ENCODE results near the gene NCAM2.

Gene NCAM2

DNA sequence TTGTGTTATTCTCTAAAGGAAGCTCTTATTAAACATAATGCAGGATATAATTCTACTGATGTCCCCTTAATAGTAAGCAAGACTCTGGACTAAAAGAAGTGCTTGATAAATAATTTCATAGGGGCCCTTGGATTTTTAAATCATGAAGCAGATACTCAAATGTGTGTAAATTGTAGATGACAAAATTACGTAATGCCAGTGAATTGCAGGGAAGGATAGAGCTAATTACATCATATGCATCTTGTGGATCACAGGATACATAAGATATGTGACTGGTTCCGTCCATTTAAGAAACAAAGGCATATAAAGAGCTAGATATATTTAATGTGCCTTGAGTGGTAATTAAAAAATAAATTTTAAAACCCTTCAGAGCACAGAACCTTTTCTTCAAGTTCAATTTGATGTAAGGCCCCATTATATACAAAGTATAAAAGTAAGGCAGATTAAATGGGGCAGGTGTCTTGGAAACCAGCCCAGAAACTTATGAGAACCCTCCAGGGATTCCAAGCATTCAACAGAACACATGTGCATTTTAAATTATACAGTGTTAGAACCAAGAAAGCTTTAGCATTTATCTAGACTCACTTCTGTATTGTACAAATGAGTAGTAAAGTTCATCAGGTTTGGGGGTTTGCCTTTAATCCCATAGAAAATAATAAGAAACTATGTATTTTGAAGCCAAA is 190.4 kb downstream of the NCAM2 start:
- no peaks in the 10 kb centered on the region for H3K27me3 ChIP-seq (ENCODE audit: control insufficient read depth, insufficient read depth, low read length)
- H3K36me3 ChIP-seq (ENCODE audit: control insufficient read depth, insufficient read depth, low read length): no peaks in the 10 kb centered on the region
- no peak overlapping the region for H3K9ac ChIP-seq (ENCODE audit: low read depth, low read length)
- H3K4me3 ChIP-seq (ENCODE audit: low read depth, low read length): no peak overlapping the region
- H3K9me3 ChIP-seq (ENCODE audit: control insufficient read depth, insufficient read depth, low read length): no peaks in the 10 kb centered on the region
- no peak overlapping the region for H3K27ac ChIP-seq (ENCODE audit: low read depth, low read length)
- H3K4me1 ChIP-seq (ENCODE audit: control insufficient read depth, insufficient read depth, low read length): no peaks in the 10 kb centered on the region

- H3K4me3 ChIP-seq (ENCODE audit: low read depth, low read length): no peak overlapping the region
- H3K9ac ChIP-seq (ENCODE audit: low read depth, low read length): no peak overlapping the region
Measured at GRCh38 chr21:21195417-21195943, 197.3 kb downstream of the NCAM2 start.

DNA sequence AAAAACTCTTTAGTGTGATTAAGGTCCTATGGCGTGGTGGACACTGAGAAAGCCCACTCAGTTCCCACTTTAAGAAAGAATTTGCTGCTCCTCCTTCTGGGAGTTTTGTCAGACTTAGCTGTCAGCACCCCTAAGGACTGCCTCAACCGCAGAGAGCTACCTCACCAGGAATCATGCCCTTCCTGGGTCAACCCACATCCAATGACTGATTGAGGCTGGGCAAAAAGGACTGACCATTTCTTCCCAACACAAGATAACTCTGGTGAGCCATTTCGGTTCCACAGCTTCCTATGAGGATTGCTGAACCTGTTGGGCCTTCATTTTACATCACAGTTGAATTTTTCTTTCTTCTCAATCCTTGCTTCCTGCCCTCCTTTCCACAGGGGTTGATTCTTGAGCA is 197.9 kb downstream of the NCAM2 start:
- Histone ChIP-seq H3K36me3 (ENCODE audit: control insufficient read depth, insufficient read depth, low read length) (no peaks in the 10 kb centered on the region), H3K4me1 (ENCODE audit: control insufficient read depth, insufficient read depth, low read length) (no peaks in the 10 kb centered on the region), H3K27ac (ENCODE audit: low read depth, low read length) (no peak overlapping the region), H3K4me3 (ENCODE audit: low read depth, low read length) (no peak overlapping the region), H3K9ac (ENCODE audit: low read depth, low read length) (no peak overlapping the region), H3K9me3 (ENCODE audit: control insufficient read depth, insufficient read depth, low read length) (no peaks in the 10 kb centered on the region), H3K27me3 (ENCODE audit: control insufficient read depth, insufficient read depth, low read length) (no peaks in the 10 kb centered on the region)

More at GRCh38 chr21:21195417-21195943, 197.3 kb downstream of the NCAM2 start:
- Histone ChIP-seq H3K27me3 (ENCODE audit: control insufficient read depth, insufficient read depth, low read length) (no peaks in the 10 kb centered on the region), H3K36me3 (ENCODE audit: control insufficient read depth, insufficient read depth, low read length) (no peaks in the 10 kb centered on the region), H3K9me3 (ENCODE audit: control insufficient read depth, insufficient read depth, low read length) (no peaks in the 10 kb centered on the region), H3K4me1 (ENCODE audit: control insufficient read depth, insufficient read depth, low read length) (no peaks in the 10 kb centered on the region), H3K27ac (ENCODE audit: low read depth, low read length) (no peak overlapping the region)

DNA sequence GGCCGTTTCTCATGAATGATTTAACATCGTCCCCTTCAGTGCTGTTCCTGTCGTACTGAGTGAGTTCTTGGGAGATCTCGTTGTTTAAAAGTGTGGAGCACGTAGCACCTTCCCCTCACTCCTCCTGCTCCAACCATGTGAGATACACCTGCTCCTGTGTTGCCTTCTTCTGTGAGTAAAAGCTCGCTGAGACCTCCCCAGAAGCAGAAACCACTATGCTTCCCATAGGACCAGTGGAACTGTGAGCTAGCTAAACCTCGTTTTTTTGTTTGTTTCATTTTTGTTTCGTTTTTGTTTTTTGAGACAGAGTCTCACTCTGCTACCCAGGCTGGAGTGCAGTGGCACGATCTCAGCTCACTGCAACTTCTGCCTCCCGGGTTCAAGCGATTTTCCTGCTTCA is 198.6 kb downstream of the NCAM2 start:
- H3K27me3 ChIP-seq (ENCODE audit: control insufficient read depth, insufficient read depth, low read length): no peaks in the 10 kb centered on the region
- no peaks in the 10 kb centered on the region for H3K4me1 ChIP-seq (ENCODE audit: control insufficient read depth, insufficient read depth, low read length)
- no peak overlapping the region for H3K27ac ChIP-seq (ENCODE audit: low read depth, low read length)
- H3K4me3 ChIP-seq (ENCODE audit: low read depth, low read length): no peak overlapping the region
- no peaks in the 10 kb centered on the region for H3K9me3 ChIP-seq (ENCODE audit: control insufficient read depth, insufficient read depth, low read length)
- no peaks in the 10 kb centered on the region for H3K36me3 ChIP-seq (ENCODE audit: control insufficient read depth, insufficient read depth, low read length)
- no peak overlapping the region for H3K9ac ChIP-seq (ENCODE audit: low read depth, low read length)

DNA sequence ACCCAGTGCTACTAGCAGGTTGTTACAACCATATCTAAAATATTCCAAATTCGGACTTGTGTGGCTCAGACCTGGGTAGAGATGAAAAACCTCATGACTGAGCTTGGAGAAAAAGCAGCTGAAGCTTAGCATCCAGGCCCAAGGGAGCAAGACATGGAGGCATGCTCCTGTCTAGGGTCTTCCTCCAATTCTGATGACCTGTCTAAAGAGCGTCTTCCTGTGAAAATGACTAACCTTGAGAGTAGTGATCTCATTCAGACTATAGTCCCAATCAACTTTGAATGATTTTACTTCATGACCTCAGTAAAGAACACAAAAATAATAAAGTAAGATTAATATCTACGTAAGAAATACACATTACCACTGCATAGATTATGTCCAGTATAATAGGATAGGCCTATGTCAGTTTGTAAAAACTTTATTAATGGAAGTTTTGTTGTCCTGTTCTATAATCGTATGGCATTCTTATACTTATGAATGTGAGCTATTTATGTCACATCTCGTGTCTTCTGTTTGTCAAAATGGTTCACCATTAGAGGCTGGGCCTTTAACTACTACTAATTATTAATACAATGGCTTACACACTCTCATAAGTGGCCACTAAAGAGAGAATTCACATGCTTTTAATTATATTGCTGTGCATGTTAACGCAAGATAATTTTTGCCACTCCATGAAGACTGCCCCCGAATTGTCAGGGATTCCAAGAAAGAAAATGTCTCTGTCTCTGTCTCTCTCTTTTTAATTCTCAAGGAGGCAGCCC is 201.3 kb downstream of the NCAM2 start:
- Histone ChIP-seq H3K27me3 (ENCODE audit: control insufficient read depth, insufficient read depth, low read length) (no peaks in the 10 kb centered on the region), H3K9ac (ENCODE audit: low read depth, low read length) (no peak overlapping the region), H3K27ac (ENCODE audit: low read depth, low read length) (no peak overlapping the region), H3K9me3 (ENCODE audit: control insufficient read depth, insufficient read depth, low read length) (no peaks in the 10 kb centered on the region), H3K4me3 (ENCODE audit: low read depth, low read length) (no peak overlapping the region), H3K4me1 (ENCODE audit: control insufficient read depth, insufficient read depth, low read length) (no peaks in the 10 kb centered on the region), H3K36me3 (ENCODE audit: control insufficient read depth, insufficient read depth, low read length) (no peaks in the 10 kb centered on the region)

- Histone ChIP-seq H3K36me3 (ENCODE audit: control insufficient read depth, insufficient read depth, low read length) (no peaks in the 10 kb centered on the region), H3K4me1 (ENCODE audit: control insufficient read depth, insufficient read depth, low read length) (no peaks in the 10 kb centered on the region), H3K27me3 (ENCODE audit: control insufficient read depth, insufficient read depth, low read length) (no peaks in the 10 kb centered on the region), H3K9ac (ENCODE audit: low read depth, low read length) (no peak overlapping the region), H3K4me3 (ENCODE audit: low read depth, low read length) (no peak overlapping the region), H3K9me3 (ENCODE audit: control insufficient read depth, insufficient read depth, low read length) (no peaks in the 10 kb centered on the region), H3K27ac (ENCODE audit: low read depth, low read length) (no peak overlapping the region)
Measured at GRCh38 chr21:21200103-21200938, 202.1 kb downstream of the NCAM2 start.

DNA sequence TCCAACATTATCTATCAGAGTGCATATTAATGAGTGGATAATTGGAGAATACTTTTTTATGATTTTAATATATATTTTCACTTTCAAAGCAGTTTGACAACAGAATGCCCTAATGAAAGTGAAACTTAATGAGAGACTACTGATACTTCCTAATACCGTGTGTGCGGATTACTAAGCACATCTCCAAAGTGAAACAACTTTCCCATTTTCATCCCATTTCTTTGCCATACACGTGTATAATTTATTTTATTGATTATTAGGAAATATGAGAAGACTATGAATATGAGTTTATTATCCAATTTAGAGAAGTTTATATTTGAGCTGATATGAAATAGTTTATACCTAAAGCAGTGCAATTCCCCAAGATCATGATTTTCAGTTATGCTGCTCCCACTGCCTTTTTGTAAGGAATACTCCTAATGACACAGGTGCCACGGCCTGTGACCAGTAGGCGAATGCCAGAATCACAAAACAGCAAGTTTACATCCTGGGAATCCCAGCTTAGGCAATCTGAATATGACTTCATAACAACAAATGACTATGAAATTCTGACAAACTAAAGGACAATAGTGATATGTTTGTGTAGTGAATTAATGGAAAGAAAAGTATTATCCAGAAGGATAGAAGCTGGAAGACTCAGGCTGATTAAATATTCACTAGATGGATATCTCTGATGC is 202.9 kb downstream of the NCAM2 start:
- Histone ChIP-seq H3K27me3 (ENCODE audit: control insufficient read depth, insufficient read depth, low read length) (no peaks in the 10 kb centered on the region), H3K9me3 (ENCODE audit: control insufficient read depth, insufficient read depth, low read length) (no peaks in the 10 kb centered on the region), H3K27ac (ENCODE audit: low read depth, low read length) (no peak overlapping the region), H3K9ac (ENCODE audit: low read depth, low read length) (no peak overlapping the region), H3K36me3 (ENCODE audit: control insufficient read depth, insufficient read depth, low read length) (no peaks in the 10 kb centered on the region), H3K4me1 (ENCODE audit: control insufficient read depth, insufficient read depth, low read length) (no peaks in the 10 kb centered on the region), H3K4me3 (ENCODE audit: low read depth, low read length) (no peak overlapping the region)

DNA sequence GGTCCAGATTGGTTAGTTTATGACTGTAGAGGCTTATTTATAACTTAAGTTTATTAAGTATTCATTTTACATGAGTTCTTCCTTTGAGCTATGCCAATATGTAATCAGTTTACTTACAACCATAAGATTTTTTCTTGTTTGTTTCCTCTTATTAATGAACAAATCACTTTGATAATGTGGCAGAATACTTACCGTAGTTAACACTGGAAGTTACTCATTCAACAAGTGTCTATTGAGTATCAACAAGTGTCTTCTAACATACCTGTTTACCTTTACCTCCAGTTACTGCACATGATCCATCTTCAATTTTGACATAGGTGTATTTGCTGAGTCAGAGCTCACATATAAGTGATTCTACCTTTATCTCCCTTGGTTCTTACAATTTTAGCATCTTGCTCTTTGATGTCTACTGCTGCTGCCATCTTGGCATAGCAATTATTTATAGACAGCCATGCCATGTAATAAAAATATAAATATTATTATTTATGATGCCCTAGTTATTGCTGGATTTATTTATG is 205.7 kb downstream of the NCAM2 start:
- H3K4me3 ChIP-seq (ENCODE audit: low read depth, low read length): no peak overlapping the region
- no peaks in the 10 kb centered on the region for H3K36me3 ChIP-seq (ENCODE audit: control insufficient read depth, insufficient read depth, low read length)
- H3K9me3 ChIP-seq (ENCODE audit: control insufficient read depth, insufficient read depth, low read length): no peaks in the 10 kb centered on the region
- H3K27me3 ChIP-seq (ENCODE audit: control insufficient read depth, insufficient read depth, low read length): no peaks in the 10 kb centered on the region
- no peak overlapping the region for H3K27ac ChIP-seq (ENCODE audit: low read depth, low read length)
- H3K9ac ChIP-seq (ENCODE audit: low read depth, low read length): no peak overlapping the region
- H3K4me1 ChIP-seq (ENCODE audit: control insufficient read depth, insufficient read depth, low read length): no peaks in the 10 kb centered on the region

DNA sequence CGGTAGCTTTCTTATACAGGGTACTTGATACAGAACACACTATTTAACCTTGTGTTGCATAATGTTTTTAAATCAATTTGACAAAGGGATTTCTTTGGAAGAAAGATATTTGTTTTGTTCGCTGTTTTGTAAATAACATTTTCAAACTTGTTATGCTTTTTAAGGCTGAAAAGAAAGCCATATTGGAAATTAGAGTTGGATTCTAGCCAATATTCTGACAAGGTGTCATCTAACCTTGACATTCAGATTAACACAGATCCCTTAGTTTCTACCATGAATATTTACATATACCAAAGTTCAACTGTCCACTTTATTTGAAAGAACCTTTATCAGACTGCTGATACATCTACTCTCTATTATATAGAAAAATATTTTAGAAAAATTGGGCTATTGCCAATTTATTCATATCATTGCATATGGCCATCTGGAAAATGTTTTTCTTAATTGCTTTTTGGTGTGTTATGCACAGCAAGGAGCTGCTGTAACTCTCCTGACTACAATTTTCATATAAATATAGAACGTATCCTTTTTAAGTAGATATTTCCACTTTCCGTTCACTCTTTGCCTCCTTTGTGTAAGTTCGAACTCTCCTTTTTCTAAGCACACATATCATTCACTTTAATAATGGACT is 206.3 kb downstream of the NCAM2 start:
- Histone ChIP-seq H3K9me3 (ENCODE audit: control insufficient read depth, insufficient read depth, low read length) (no peaks in the 10 kb centered on the region), H3K27ac (ENCODE audit: low read depth, low read length) (no peak overlapping the region), H3K36me3 (ENCODE audit: control insufficient read depth, insufficient read depth, low read length) (no peaks in the 10 kb centered on the region), H3K9ac (ENCODE audit: low read depth, low read length) (no peak overlapping the region), H3K4me1 (ENCODE audit: control insufficient read depth, insufficient read depth, low read length) (no peaks in the 10 kb centered on the region), H3K27me3 (ENCODE audit: control insufficient read depth, insufficient read depth, low read length) (no peaks in the 10 kb centered on the region), H3K4me3 (ENCODE audit: low read depth, low read length) (no peak overlapping the region)

- Histone ChIP-seq H3K4me3 (ENCODE audit: low read depth, low read length) (no peak overlapping the region), H3K27me3 (ENCODE audit: control insufficient read depth, insufficient read depth, low read length) (no peaks in the 10 kb centered on the region), H3K4me1 (ENCODE audit: control insufficient read depth, insufficient read depth, low read length) (no peaks in the 10 kb centered on the region), H3K9me3 (ENCODE audit: control insufficient read depth, insufficient read depth, low read length) (no peaks in the 10 kb centered on the region), H3K27ac (ENCODE audit: low read depth, low read length) (no peak overlapping the region), H3K36me3 (ENCODE audit: control insufficient read depth, insufficient read depth, low read length) (no peaks in the 10 kb centered on the region), H3K9ac (ENCODE audit: low read depth, low read length) (no peak overlapping the region)
Measured at GRCh38 chr21:21205604-21206003, 207.4 kb downstream of the NCAM2 start.
